ENCODE measurements around the gene UBE2D2. TPM values are rescaled to one million over a fixed set of nuclear protein-coding genes. Genes with fewer than 3 reads are reported as not detected.
A peak's percentile ranks its signal among the peaks of the same experiment; 100 is the strongest.

The UBE2D2 gene
- total and polyA plus RNA-seq, 2 of the 13 experiments (the other 11 are each of a cell fraction or from before 2014, with no cell fraction given) = 79.1 to 109 TPM

DNA sequence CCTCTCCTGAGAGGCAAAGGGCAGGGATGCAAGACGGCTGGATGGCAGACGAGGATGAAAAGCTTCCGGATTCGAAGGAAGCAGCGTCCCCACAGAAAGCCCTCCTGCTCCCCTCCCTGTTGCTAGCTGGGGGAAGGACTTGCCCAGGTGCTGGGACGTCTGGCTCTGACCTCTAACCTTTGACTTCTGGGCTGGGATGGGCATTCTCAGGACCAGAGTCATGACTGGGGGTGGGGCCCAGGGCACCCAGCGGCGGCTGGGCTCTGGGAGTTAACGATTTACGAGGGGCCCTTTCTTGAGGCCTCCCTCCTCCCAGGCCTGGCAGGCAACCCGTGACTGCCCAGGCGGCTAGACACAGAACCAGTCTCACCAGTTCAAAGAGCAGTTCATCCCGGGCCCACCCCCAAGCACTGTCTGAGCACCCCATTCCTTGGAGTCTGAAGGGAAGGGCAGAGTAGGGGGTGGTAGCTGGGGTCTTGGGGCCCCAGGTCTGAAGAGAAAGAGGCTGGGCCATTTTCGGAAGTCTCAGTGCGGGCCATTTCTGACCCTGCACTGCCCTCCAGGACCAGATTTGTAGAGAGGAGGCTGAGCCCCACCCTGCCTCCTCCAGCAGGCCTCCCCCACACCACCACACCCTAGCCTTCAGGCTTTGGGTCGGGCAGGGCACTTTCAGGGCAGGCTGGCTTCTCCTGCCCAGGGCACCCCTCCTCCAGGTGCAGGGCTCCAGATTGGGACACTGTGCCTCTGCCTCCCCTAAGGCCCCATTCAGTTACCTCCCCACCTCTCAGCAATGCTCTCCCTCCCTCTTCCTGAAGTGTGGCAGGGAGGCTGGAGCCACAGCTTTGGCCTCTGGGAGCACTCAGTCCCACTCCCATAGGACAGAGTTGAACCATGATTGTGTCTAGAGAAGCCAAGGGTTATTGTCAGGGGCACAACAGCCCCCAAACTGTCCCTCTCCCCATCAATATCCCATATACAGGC lies 82.0 kb downstream of the UBE2D2 start (continued):
- peak; percentile 55; the same call in 1 of the 2 replicates for TF ChIP-seq MYC (CRISPR knock-in tag; IDR thresholded peaks at IDR 0.05; ENCODE audit: borderline replicate concordance)
- peak; percentile 33; the same call in 1 of the 2 replicates for TF ChIP-seq ZNF331 (CRISPR knock-in tag; IDR thresholded peaks at IDR 0.05)
- no peak for TF ChIP-seq KLF12 (CRISPR knock-in tag; IDR thresholded peaks at IDR 0.05; ENCODE audit: borderline replicate concordance)
- peak; percentile 32; the same call in 1 of the 2 replicates for TF ChIP-seq ZNF280B (CRISPR knock-in tag; IDR thresholded peaks at IDR 0.05; ENCODE audit: borderline replicate concordance)
- TF ChIP-seq PHF5A (CRISPR knock-in tag; IDR thresholded peaks at IDR 0.05; ENCODE audit: low read depth, unreplicated experiment) = no peak
- TF ChIP-seq, protein P1, sequence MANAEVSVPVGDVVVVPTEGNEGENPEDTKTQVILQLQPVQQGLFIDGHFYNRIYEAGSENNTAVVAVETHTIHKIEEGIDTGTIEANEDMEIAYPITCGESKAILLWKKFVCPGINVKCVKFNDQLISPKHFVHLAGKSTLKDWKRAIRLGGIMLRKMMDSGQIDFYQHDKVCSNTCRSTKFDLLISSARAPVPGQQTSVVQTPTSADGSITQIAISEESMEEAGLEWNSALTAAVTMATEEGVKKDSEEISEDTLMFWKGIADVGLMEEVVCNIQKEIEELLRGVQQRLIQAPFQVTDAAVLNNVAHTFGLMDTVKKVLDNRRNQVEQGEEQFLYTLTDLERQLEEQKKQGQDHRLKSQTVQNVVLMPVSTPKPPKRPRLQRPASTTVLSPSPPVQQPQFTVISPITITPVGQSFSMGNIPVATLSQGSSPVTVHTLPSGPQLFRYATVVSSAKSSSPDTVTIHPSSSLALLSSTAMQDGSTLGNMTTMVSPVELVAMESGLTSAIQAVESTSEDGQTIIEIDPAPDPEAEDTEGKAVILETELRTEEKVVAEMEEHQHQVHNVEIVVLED (CRISPR knock-in tag; IDR thresholded peaks at IDR 0.05; ENCODE audit: borderline replicate concordance) = peak; percentile 15; the same call in 1 of the 2 replicates
- TF ChIP-seq POLR2AphosphoS5 (IDR thresholded peaks at IDR 0.05; ENCODE audit: low read depth, low read length) = peak; percentile 61
- TF ChIP-seq SETDB1 (CRISPR knock-in tag; IDR thresholded peaks at IDR 0.05; ENCODE audit: borderline replicate concordance) = no peak
- no peak for TF ChIP-seq ZNF20 (CRISPR knock-in tag; IDR thresholded peaks at IDR 0.05)
- peak; percentile 77; the same call in 1 of the 2 replicates for TF ChIP-seq ZBTB7B (CRISPR knock-in tag; IDR thresholded peaks at IDR 0.05)
- no peak for TF ChIP-seq RFXANK (CRISPR knock-in tag; IDR thresholded peaks at IDR 0.05)
- TF ChIP-seq TCF12 (IDR thresholded peaks at IDR 0.05) = no peak
- peak; percentile 28; the same call in 1 of the 2 replicates for TF ChIP-seq TCF12 (CRISPR knock-in tag; IDR thresholded peaks at IDR 0.05)
- peak; percentile 73; the same call in 1 of the 2 replicates for TF ChIP-seq DNMT1 (CRISPR knock-in tag; IDR thresholded peaks at IDR 0.05)
- TF ChIP-seq, protein P2, sequence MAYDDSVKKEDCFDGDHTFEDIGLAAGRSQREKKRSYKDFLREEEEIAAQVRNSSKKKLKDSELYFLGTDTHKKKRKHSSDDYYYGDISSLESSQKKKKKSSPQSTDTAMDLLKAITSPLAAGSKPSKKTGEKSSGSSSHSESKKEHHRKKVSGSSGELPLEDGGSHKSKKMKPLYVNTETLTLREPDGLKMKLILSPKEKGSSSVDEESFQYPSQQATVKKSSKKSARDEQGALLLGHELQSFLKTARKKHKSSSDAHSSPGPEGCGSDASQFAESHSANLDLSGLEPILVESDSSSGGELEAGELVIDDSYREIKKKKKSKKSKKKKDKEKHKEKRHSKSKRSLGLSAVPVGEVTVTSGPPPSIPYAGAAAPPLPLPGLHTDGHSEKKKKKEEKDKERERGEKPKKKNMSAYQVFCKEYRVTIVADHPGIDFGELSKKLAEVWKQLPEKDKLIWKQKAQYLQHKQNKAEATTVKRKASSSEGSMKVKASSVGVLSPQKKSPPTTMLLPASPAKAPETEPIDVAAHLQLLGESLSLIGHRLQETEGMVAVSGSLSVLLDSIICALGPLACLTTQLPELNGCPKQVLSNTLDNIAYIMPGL (CRISPR knock-in tag; IDR thresholded peaks at IDR 0.05; ENCODE audit: borderline replicate concordance in 1 of 2, low read depth in 1 of 2) = peak in 1 of 2 experiments; percentile 34; a peak in 2 of 4 replicates
- no peak for TF ChIP-seq CREB1 (IDR thresholded peaks at IDR 0.05)
- peak; percentile 61 for TF ChIP-seq CREB1 (CRISPR knock-in tag; IDR thresholded peaks at IDR 0.05)
- TF ChIP-seq HMG20B (CRISPR knock-in tag; conservative IDR thresholded peaks at IDR 0.05) = no peak
- TF ChIP-seq TBX2 (CRISPR knock-in tag; IDR thresholded peaks at IDR 0.05; ENCODE audit: borderline replicate concordance) = peak; percentile 76
- no peak for TF ChIP-seq MIER3 (CRISPR knock-in tag; IDR thresholded peaks at IDR 0.05; ENCODE audit: borderline replicate concordance)
- TF ChIP-seq, protein P3, sequence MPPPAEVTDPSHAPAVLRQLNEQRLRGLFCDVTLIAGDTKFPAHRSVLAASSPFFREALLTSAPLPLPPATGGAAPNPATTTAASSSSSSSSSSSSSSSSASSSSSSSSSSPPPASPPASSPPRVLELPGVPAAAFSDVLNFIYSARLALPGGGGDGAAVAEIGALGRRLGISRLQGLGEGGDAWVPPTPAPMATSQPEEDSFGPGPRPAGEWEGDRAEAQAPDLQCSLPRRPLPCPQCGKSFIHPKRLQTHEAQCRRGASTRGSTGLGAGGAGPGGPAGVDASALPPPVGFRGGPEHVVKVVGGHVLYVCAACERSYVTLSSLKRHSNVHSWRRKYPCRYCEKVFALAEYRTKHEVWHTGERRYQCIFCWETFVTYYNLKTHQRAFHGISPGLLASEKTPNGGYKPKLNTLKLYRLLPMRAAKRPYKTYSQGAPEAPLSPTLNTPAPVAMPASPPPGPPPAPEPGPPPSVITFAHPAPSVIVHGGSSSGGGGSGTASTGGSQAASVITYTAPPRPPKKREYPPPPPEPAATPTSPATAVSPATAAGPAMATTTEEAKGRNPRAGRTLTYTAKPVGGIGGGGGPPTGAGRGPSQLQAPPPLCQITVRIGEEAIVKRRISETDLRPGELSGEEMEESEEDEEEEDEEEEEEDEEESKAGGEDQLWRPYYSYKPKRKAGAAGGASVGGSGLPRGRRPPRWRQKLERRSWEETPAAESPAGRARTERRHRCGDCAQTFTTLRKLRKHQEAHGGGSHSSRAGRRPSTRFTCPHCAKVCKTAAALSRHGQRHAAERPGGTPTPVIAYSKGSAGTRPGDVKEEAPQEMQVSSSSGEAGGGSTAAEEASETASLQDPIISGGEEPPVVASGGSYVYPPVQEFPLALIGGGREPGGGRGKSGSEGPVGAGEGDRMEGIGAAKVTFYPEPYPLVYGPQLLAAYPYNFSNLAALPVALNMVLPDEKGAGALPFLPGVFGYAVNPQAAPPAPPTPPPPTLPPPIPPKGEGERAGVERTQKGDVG (CRISPR knock-in tag; IDR thresholded peaks at IDR 0.05; ENCODE audit: borderline replicate concordance) = no peak
